Ishikawa (cell line): ENCODE data around the gene NDUFA3.

Experiments
- CEBPB ChIP-seq: IDR thresholded peaks from 2 replicates; pipeline ENCODE4 v1.6.1; 2012
- CREB1 ChIP-seq: IDR thresholded peaks from 2 replicates; pipeline ENCODE4 v1.6.1; 2012; ENCODE audit warnings: low read depth
- EGR1 ChIP-seq: IDR thresholded peaks from 2 replicates; pipeline ENCODE4 v1.6.1; 2012
- EP300 ChIP-seq: IDR thresholded peaks from 2 replicates; pipeline ENCODE4 v1.6.1; 2012; ENCODE audit warnings: borderline replicate concordance
- FOXM1 ChIP-seq: IDR thresholded peaks from 2 replicates; pipeline ENCODE4 v1.6.1; 2012; ENCODE audit warnings: low read depth, borderline replicate concordance
- MAX ChIP-seq: IDR thresholded peaks from 2 replicates; pipeline ENCODE4 v1.6.1; 2012
- NFIC ChIP-seq: IDR thresholded peaks from 2 replicates; pipeline ENCODE4 v1.6.1; 2012
- RAD21 ChIP-seq: IDR thresholded peaks from 2 replicates; pipeline ENCODE4 v1.6.1; 2012; ENCODE audit warnings: low read depth
- REST ChIP-seq: IDR thresholded peaks from 2 replicates; pipeline ENCODE4 v1.6.1; 2012; ENCODE audit warnings: low read depth, mild to moderate bottlenecking
- TAF1 ChIP-seq: IDR thresholded peaks from 2 replicates; pipeline ENCODE4 v1.6.1; 2012; ENCODE audit warnings: low read depth, mild to moderate bottlenecking
- TCF12 ChIP-seq: IDR thresholded peaks from 2 replicates; pipeline ENCODE4 v1.6.1; 2012; ENCODE audit warnings: low read depth
- TEAD4 ChIP-seq: IDR thresholded peaks from 2 replicates; pipeline ENCODE4 v1.6.1; 2012
- USF1 ChIP-seq: IDR thresholded peaks from 2 replicates; pipeline ENCODE4 v1.6.1; 2012
- YY1 ChIP-seq: IDR thresholded peaks from 2 replicates; pipeline ENCODE4 v1.6.1; 2012; ENCODE audit warnings: low read depth

Gene NDUFA3

GRCh38 chr19:54094426-54095000, 8.1 kb upstream of the NDUFA3 start:
- no peak for TF ChIP-seq NFIC
- TF ChIP-seq RAD21: no peak
- TF ChIP-seq YY1: no peak
- TF ChIP-seq TCF12: no peak
- no peak for TF ChIP-seq CEBPB
- TF ChIP-seq TEAD4: no peak
- no peak for TF ChIP-seq REST
- TF ChIP-seq EP300: no peak
- TF ChIP-seq CREB1: no peak

- TF ChIP-seq EP300 (no peak), REST (no peak), RAD21 (no peak)
Observed at GRCh38 chr19:54095136-54095858, 7.4 kb upstream of the NDUFA3 start.

GRCh38 chr19:54095859-54096616, 6.6 kb upstream of the NDUFA3 start:
- peak; percentile 91 for TF ChIP-seq MAX

GRCh38 chr19:54096617-54097106, 6.0 kb upstream of the NDUFA3 start:
- TF ChIP-seq CEBPB (no peak), RAD21 (no peak), EP300 (no peak), NFIC (no peak), FOXM1 (no peak), TAF1 (no peak), USF1 (no peak), REST (no peak), EGR1 (no peak), CREB1 (no peak), TCF12 (no peak), TEAD4 (no peak), MAX (no peak)

GRCh38 chr19:54099190-54099902, 3.3 kb upstream of the NDUFA3 start:
- TF ChIP-seq YY1 (no peak), EGR1 (no peak), NFIC (no peak), MAX (no peak), CEBPB (no peak)
